Pancreas (tissue), 10 donors: Measurements from ENCODE around the gene STKLD1. TPM values are rescaled to one million over a fixed set of nuclear protein-coding genes. Genes with fewer than 3 reads are reported as not detected.

Experiments
- ATAC-seq, 4 donors: fragments of 200-7000 bp; cut with Tn5 transposase; one replicate each; pipeline versions ENCODE4 v1.8.0 to v1.9.1; 2020; ENCODE audit warnings: mild to moderate bottlenecking in 4 of 4, moderate library complexity in 4 of 4
- DNase-seq, 6 donors: peaks; one replicate each; pipeline ENCODE4 v3.0.0-alpha.2; 2020
- FAIRE-seq: peaks from 2 replicates; lab custom pipeline; 2012; peaks lifted over from hg19 to GRCh38; lab: Jason Lieb, UNC
- H3K27ac ChIP-seq, 4 donors: fragments of 200-600 bp; sonication (generic); 1 replicate in 3 of 4; 2 replicates in 1 of 4; pipeline versions ENCODE4 v1.5.0 to v1.8.0; 2020
- H3K27me3 ChIP-seq, 4 donors: fragments of 200-600 bp; one replicate each; pipeline ENCODE4 v1.8.0; 2021
- H3K36me3 ChIP-seq, 3 donors: fragments of 200-600 bp; sonication (generic) in 1 of 3; one replicate each; pipeline versions ENCODE4 v1.5.0 to v1.8.0; 2020 to 2021
- H3K4me1 ChIP-seq, 3 donors: fragments of 200-600 bp; one replicate each; pipeline ENCODE4 v1.8.0; 2021
- H3K4me3 ChIP-seq, 4 donors: fragments of 200-600 bp; sonication (generic) in 2 of 4; one replicate each; pipeline versions ENCODE4 v1.5.0 to v1.8.0; 2020 to 2021
- H3K9me3 ChIP-seq, 4 donors: fragments of 200-600 bp; one replicate each; pipeline ENCODE4 v1.8.0; 2021
- CTCF ChIP-seq, 4 donors: fragments of 200-600 bp; sonication (generic) in 3 of 4; IDR thresholded peaks; one replicate each; pipeline versions ENCODE4 v1.5.0 to v1.8.0; 2021; ENCODE audit warnings: antibody characterized with exemption in 4 of 4
- WGBS, 2 donors: extraction: QIAGEN DNeasy Blood & Tissue Kit; methylation state at CpG; one replicate each; pipeline ENCODE4 v1.1.7; 2013; 5-methylcytosine and 5-hydroxymethylcytosine counted together
- intact Hi-C, 3 donors: fragments of 100-400 bp; cut with DNase I; formaldehyde crosslinking; loops; one replicate each; pipeline versions ENCODE4 v1.11.1 to v1.14.2; 2022
- polyA plus RNA-seq, 2 donors: library from polyadenylated mRNA; stranded (reverse); fragments of 200-250 nt; gene quantifications; one replicate each; pipeline ENCODE4 v1.2.3, GENCODE V29; 2013
- total RNA-seq, 6 donors: library from RNA; stranded (reverse); fragmentation: NEBNext Ultra II Directional in 4 of 6; extraction: Animal tissue kit (Norgen Biotek cat#: 25700) in 4 of 6; gene quantifications; one replicate each; pipeline versions ENCODE4 v1.2.1 to v1.2.4, GENCODE V29; 2021 to 2023
- donor health status: healthy with polysubstance abuse.
- donor health status: DM: no; HTN: no; CAD: no; lungs with moderate emphysema.
- donor health status: DM: no; HTN: no; CAD: no.
- donor health status: control.
- donor health status: control.
- donor health status: Bipolar disorder and iron deficiency.
- donor health status: DM: yes; HTN: yes; CAD: no.
- donor health status: DM: no; HTN: no; CAD: no.
- donor health status: DM: no; HTN: no; CAD: no.
- donor health status: DM: yes; HTN: yes; CAD: no.

Gene STKLD1
- total and polyA plus RNA-seq, 8 donors: 0.31 to 3.1 (median 0.76) TPM

GRCh38 chr9:133453651-133454050 lies 77.5 kb downstream of the STKLD1 start:
- Histone ChIP-seq H3K4me3 (no peak overlapping the region), H3K4me1 (no peaks in the 10 kb centered on the region), H3K27ac (no peak overlapping the region), H3K9me3 (no peaks in the 10 kb centered on the region), H3K36me3 (no peaks in the 10 kb centered on the region), H3K27me3 (no peaks in the 10 kb centered on the region)
- 79 to 85% methylated on average over 11 of the region's 11 CpGs for WGBS, 2 donors
- intact Hi-C loops: no loop called here
- ATAC-seq: no peak
- DNase-seq: no peak
- no peak for TF ChIP-seq CTCF (IDR thresholded peaks at IDR 0.05)
- no peak for FAIRE-seq

- DNase-seq (no peak), ATAC-seq (no peak), FAIRE-seq (no peak)
- intact Hi-C loops: no loop called here
- no peaks in the 10 kb centered on the region for H3K36me3 ChIP-seq
- H3K9me3 ChIP-seq: no peaks in the 10 kb centered on the region
- H3K27me3 ChIP-seq: no peaks in the 10 kb centered on the region
- no peak overlapping the region for H3K27ac ChIP-seq
- no peak for TF ChIP-seq CTCF (IDR thresholded peaks at IDR 0.05)
- no peaks in the 10 kb centered on the region for H3K4me1 ChIP-seq
- 84 to 90% methylated on average over 19 of the region's 19 CpGs for WGBS, 2 donors
- H3K4me3 ChIP-seq: no peak overlapping the region
Observed at GRCh38 chr9:133454325-133454724, 78.2 kb downstream of the STKLD1 start.

- H3K4me3 ChIP-seq: no peak overlapping the region
- WGBS, 2 donors: 92 to 95% methylated on average over 20 of the region's 20 CpGs
- no peaks in the 10 kb centered on the region for H3K4me1 ChIP-seq
- ATAC-seq (no peak), DNase-seq (no peak), FAIRE-seq (no peak)
- no peak for TF ChIP-seq CTCF (IDR thresholded peaks at IDR 0.05)
- no peak overlapping the region for H3K27ac ChIP-seq
- no peaks in the 10 kb centered on the region for H3K36me3 ChIP-seq
- H3K27me3 ChIP-seq: no peaks in the 10 kb centered on the region
- intact Hi-C loops: no loop called here
- H3K9me3 ChIP-seq: no peaks in the 10 kb centered on the region
Observed at GRCh38 chr9:133454943-133455673, 78.9 kb downstream of the STKLD1 start.

Other genes starting within 250 kb of the STKLD1 start
- 10 to 100 TPM in 1 of 6 donors, 1 to 10 TPM in 5; 1.5 to 11.9 (median 3.1) TPM for gene GBGT1, start 212.5 kb upstream of the STKLD1 start, total RNA-seq
- gene GBGT1, start 212.5 kb upstream of the STKLD1 start, polyA plus RNA-seq: 1 to 10 TPM; 4.5 to 4.6 TPM
- not detected for gene OBP2B, start 167.1 kb upstream of the STKLD1 start, total RNA-seq
- not detected for gene OBP2B, start 167.1 kb upstream of the STKLD1 start, polyA plus RNA-seq
- gene ABO, start 101.2 kb upstream of the STKLD1 start, total RNA-seq: 10 to 100 TPM in 1 of 6 donors, 1 to 10 TPM in 5; 2.1 to 10.2 (median 5.4) TPM
- 1 to 10 TPM; 3.3 to 9.3 TPM for gene ABO, start 101.2 kb upstream of the STKLD1 start, polyA plus RNA-seq
- 10 to 100 TPM in 2 of 6 donors, 1 to 10 TPM in 4; 5.8 to 13.6 (median 7.6) TPM for gene SURF6, start 40.2 kb upstream of the STKLD1 start, total RNA-seq
- 10 to 100 TPM; 17.7 to 19.8 TPM for gene SURF6, start 40.2 kb upstream of the STKLD1 start, polyA plus RNA-seq
- gene MED22, start 28.2 kb upstream of the STKLD1 start, total RNA-seq: 10 to 100 TPM in 3 of 6 donors, 1 to 10 TPM in 3; 6.2 to 14.2 (median 9.9) TPM
- gene MED22, start 28.2 kb upstream of the STKLD1 start, polyA plus RNA-seq: 10 to 100 TPM; 10.1 to 14.8 TPM
- 1,000 to 10,000 TPM; 1,234 to 2,140 (median 1,676) TPM for gene RPL7A, start 28.1 kb upstream of the STKLD1 start, total RNA-seq
- 1,000 to 10,000 TPM; 1,900 to 1,906 TPM for gene RPL7A, start 28.1 kb upstream of the STKLD1 start, polyA plus RNA-seq
- gene SURF1, start 19.9 kb upstream of the STKLD1 start, total RNA-seq: 10 to 100 TPM; 33.6 to 47.8 (median 37.2) TPM
- 10 to 100 TPM; 69.2 to 73.9 TPM for gene SURF1, start 19.9 kb upstream of the STKLD1 start, polyA plus RNA-seq
- 10 to 100 TPM in 4 of 6 donors, 1 to 10 TPM in 2; 7.8 to 18.7 (median 11.9) TPM for gene SURF2, start 19.8 kb upstream of the STKLD1 start, total RNA-seq
- 10 to 100 TPM; 37.3 to 52.4 TPM for gene SURF2, start 19.8 kb upstream of the STKLD1 start, polyA plus RNA-seq
- gene SURF4, start 306 bp upstream of the STKLD1 start, total RNA-seq: 100 to 1,000 TPM in 5 of 6 donors, 10 to 100 TPM in 1; 87.9 to 132 (median 129) TPM
- 100 to 1,000 TPM in 1 of 2 donors, 10 to 100 TPM in 1; 63.1 to 106 TPM for gene SURF4, start 306 bp upstream of the STKLD1 start, polyA plus RNA-seq
- 10 to 100 TPM in 5 of 6 donors, 1 to 10 TPM in 1; 10.0 to 16.3 (median 12.5) TPM for gene REXO4, start 41.6 kb downstream of the STKLD1 start, total RNA-seq
- gene REXO4, start 41.6 kb downstream of the STKLD1 start, polyA plus RNA-seq: 10 to 100 TPM; 12.8 to 13.4 TPM
- gene ADAMTS13, start 46.0 kb downstream of the STKLD1 start, total RNA-seq: 1 to 10 TPM; 1.5 to 5.5 (median 2.9) TPM
- 10 to 100 TPM; 13.6 to 18.9 TPM for gene ADAMTS13, start 46.0 kb downstream of the STKLD1 start, polyA plus RNA-seq
- gene CACFD1, start 83.6 kb downstream of the STKLD1 start, total RNA-seq: 10 to 100 TPM; 15.6 to 24.4 (median 17.2) TPM
- gene CACFD1, start 83.6 kb downstream of the STKLD1 start, polyA plus RNA-seq: 10 to 100 TPM; 25.0 to 26.2 TPM
- 1 to 10 TPM; 1.1 to 6.3 (median 2.7) TPM for gene SLC2A6, start 102.7 kb downstream of the STKLD1 start, total RNA-seq
- gene SLC2A6, start 102.7 kb downstream of the STKLD1 start, polyA plus RNA-seq: 1 to 10 TPM; 5.9 to 6.7 TPM
- not detected for gene MYMK, start 148.6 kb downstream of the STKLD1 start, total RNA-seq
- gene MYMK, start 148.6 kb downstream of the STKLD1 start, polyA plus RNA-seq: not detected
- 1 to 10 TPM; 1.5 to 5.5 (median 2.6) TPM for gene ADAMTSL2, start 158.3 kb downstream of the STKLD1 start, total RNA-seq
- 10 to 100 TPM in 1 of 2 donors, 1 to 10 TPM in 1; 9.0 to 12.9 TPM for gene ADAMTSL2, start 158.3 kb downstream of the STKLD1 start, polyA plus RNA-seq
- not detected for gene FAM163B, start 233.0 kb downstream of the STKLD1 start, total RNA-seq
- gene FAM163B, start 233.0 kb downstream of the STKLD1 start, polyA plus RNA-seq: not detected